ENCODE results near the gene STK10.

The STK10 gene

GRCh38 chr5:172105811-172106210 lies 82.2 kb downstream of the STK10 start:
- no peak for DNase-seq

- DNase-seq = no peak
Measured at GRCh38 chr5:172104801-172105701, 83.0 kb downstream of the STK10 start.

GRCh38 chr5:172104021-172104420 lies 84.0 kb downstream of the STK10 start:
- DNase-seq = no peak

GRCh38 chr5:172102913-172103626 lies 85.0 kb downstream of the STK10 start:
- DNase-seq = peak; percentile 76

- no peak for DNase-seq
Measured at GRCh38 chr5:172102218-172102870, 85.7 kb downstream of the STK10 start.

- DNase-seq = no peak
Measured at GRCh38 chr5:172101547-172102217, 86.3 kb downstream of the STK10 start.

- DNase-seq = no peak
Measured at GRCh38 chr5:172098883-172099282, 89.1 kb downstream of the STK10 start.

- no peak for DNase-seq
Measured at GRCh38 chr5:172098046-172098445, 90.0 kb downstream of the STK10 start.

GRCh38 chr5:172097356-172097755 lies 90.7 kb downstream of the STK10 start:
- DNase-seq = no peak

GRCh38 chr5:172096207-172096940 lies 91.7 kb downstream of the STK10 start:
- no peak for DNase-seq

- DNase-seq = no peak
Measured at GRCh38 chr5:172095368-172096206, 92.4 kb downstream of the STK10 start.

GRCh38 chr5:172093965-172094364 lies 94.1 kb downstream of the STK10 start:
- DNase-seq = no peak

- DNase-seq = no peak
Measured at GRCh38 chr5:172093559-172093958, 94.5 kb downstream of the STK10 start.

GRCh38 chr5:172091956-172092732 lies 95.9 kb downstream of the STK10 start:
- DNase-seq = no peak

- DNase-seq = no peak
Measured at GRCh38 chr5:172090976-172091547, 97.0 kb downstream of the STK10 start.

GRCh38 chr5:172089298-172090117 lies 98.5 kb downstream of the STK10 start:
- DNase-seq = no peak

- DNase-seq = no peak
Measured at GRCh38 chr5:172088801-172089200, 99.2 kb downstream of the STK10 start.

- no peak for DNase-seq
Measured at GRCh38 chr5:172086194-172086975, 101.6 kb downstream of the STK10 start.
